SU-DHL-6 (cell line): Measurements from ENCODE around the gene DYSF.

ENCODE experiments used
- CTCF ChIP-seq: fragments of 200-600 bp; sonication (generic); IDR thresholded peaks from one replicate; pipeline ENCODE4 v1.5.1; 2017; ENCODE audit warnings: antibody characterized with exemption, mild to moderate bottlenecking, low read length, moderate library complexity; ENCODE audit not compliant: insufficient read depth, poor library complexity, severe bottlenecking
- EZH2phosphoT487 ChIP-seq: fragments of 200-600 bp; sonication (generic), shearing (Covaris generic); conservative IDR thresholded peaks from 2 replicates; pipeline ENCODE4 v1.6.1; 2018; ENCODE audit warnings: mild to moderate bottlenecking, antibody characterized with exemption, low read length, moderate library complexity, mixed read lengths

GRCh38 chr2:71528749-71529148 lies 75.4 kb downstream of the DYSF start:
- TF ChIP-seq CTCF (no peak), EZH2phosphoT487 (no peak)
